HCT116 (cell line): Measurements from ENCODE around the gene CCDC28B. TPM values are rescaled to one million over a fixed set of nuclear protein-coding genes. Genes with fewer than 3 reads are reported as not detected.

ENCODE experiments used
- ATAC-seq: fragments of 200-7000 bp; cut with Tn5 transposase; 2 replicates; pipeline ENCODE4 v1.9.1; 2020; ENCODE audit warnings: mild to moderate bottlenecking, moderate library complexity
- BruUV-seq: library from RNA; stranded (reverse); fragments of 400-500 nt; replicated peaks from 2 replicates; lab custom pipeline; 2021; lab: Mats Ljungman, UMichigan
- CTCF ChIA-PET: fragments of 300-600 bp; sonication (Branson Sonifier 250); formaldehyde crosslinking; loops from one replicate; lab custom pipeline; 2021; ENCODE audit warnings: antibody characterized with exemption; lab: Charles Lee
- POLR2A ChIA-PET: fragments of 300-600, 350-600 bp; sonication (Branson Sonifier 250); formaldehyde crosslinking; loops from one replicate; lab custom pipeline; 2021; ENCODE audit warnings: antibody characterized with exemption; lab: Charles Lee
- RAD21 ChIA-PET, 2 experiments: fragments of 300-600 bp; sonication (Branson Sonifier 250); formaldehyde crosslinking; loops; one replicate each; lab custom pipeline; 2023; ENCODE audit warnings: low total read pairs in 2 of 2; ENCODE audit not compliant: uncharacterized antibody in 2 of 2, unreplicated experiment in 2 of 2, low non-redundant PET in 1 of 2; lab: Charles Lee
- DNase-seq: peaks from one replicate; pipeline ENCODE4 v3.0.0-alpha.2; 2010; ENCODE audit warnings: low read depth, low spot score
- H2AFZ ChIP-seq: fragments of 200-600 bp; shearing (Covaris generic), sonication (generic); 2 replicates; pipeline ENCODE4 v1.6.1; 2017; ENCODE audit warnings: low read depth, mixed run types, mixed read lengths, antibody characterized with exemption, low read length; ENCODE audit not compliant: poor library complexity, severe bottlenecking
- H3K27ac ChIP-seq: 2 replicates; pipeline ENCODE4 v1.5.1; 2012; ENCODE audit warnings: low read depth, low read length
- H3K27me3 ChIP-seq: fragments of 200-600 bp; sonication (generic); 2 replicates; pipeline ENCODE4 v1.6.1; 2016; ENCODE audit warnings: mixed run types, low read length, mixed read lengths; ENCODE audit not compliant: insufficient read depth
- H3K36me3 ChIP-seq, 2 experiments: fragments of 200-500 bp in 1 of 2; fragments of 200-600 bp in 1 of 2; sonication (Bioruptor generic) in 1 of 2; sonication (generic) in 1 of 2; 2 replicates each; pipeline versions ENCODE4 v1.5.1 to v1.6.1; 2014 to 2016; ENCODE audit warnings: low read length in 2 of 2, inconsistent platforms in 1 of 2, mixed read lengths in 1 of 2, mixed run types in 1 of 2; ENCODE audit not compliant: insufficient read depth in 2 of 2, control insufficient read depth in 1 of 2
- H3K4me1 ChIP-seq, 2 experiments: fragments of 200-600 bp in 1 of 2; sonication (generic) in 1 of 2; 2 replicates each; pipeline versions ENCODE4 v1.5.1 to v1.6.1; 2012 to 2017; ENCODE audit warnings: low read length in 2 of 2, inconsistent platforms in 1 of 2, mild to moderate bottlenecking in 1 of 2, mixed read lengths in 1 of 2, mixed run types in 1 of 2, moderate library complexity in 1 of 2; ENCODE audit not compliant: insufficient read depth in 2 of 2, control insufficient read depth in 1 of 2
- H3K4me2 ChIP-seq: fragments of 200-600 bp; sonication (generic); 2 replicates; pipeline ENCODE4 v1.6.1; 2017; ENCODE audit warnings: mixed run types, low read length, mixed read lengths
- H3K4me3 ChIP-seq, 2 experiments: fragments of 200-600 bp in 1 of 2; sonication (generic) in 1 of 2; replicated peaks in 1 of 2; 2 replicates each; pipeline ENCODE4 v1.5.1; 2011 to 2016; ENCODE audit warnings: low read length in 2 of 2, control low read depth in 1 of 2, low read depth in 1 of 2, mild to moderate bottlenecking in 1 of 2, mixed read lengths in 1 of 2, mixed run types in 1 of 2
- H3K79me2 ChIP-seq: fragments of 200-600 bp; sonication (generic); 2 replicates; pipeline ENCODE4 v1.6.1; 2017; ENCODE audit warnings: mild to moderate bottlenecking, mixed run types, low read length, moderate library complexity, mixed read lengths; ENCODE audit not compliant: insufficient read depth
- H3K9ac ChIP-seq: fragments of 200-600 bp; sonication (generic); 2 replicates; pipeline ENCODE4 v1.6.1; 2016; ENCODE audit warnings: low read length, mixed read lengths
- H3K9me2 ChIP-seq: fragments of 200-600 bp; sonication (generic), shearing (Covaris generic); 2 replicates; pipeline ENCODE4 v1.6.1; 2017; ENCODE audit warnings: mixed run types, mild to moderate bottlenecking, moderate library complexity; ENCODE audit not compliant: insufficient read depth
- H3K9me3 ChIP-seq, 2 experiments: fragments of 200-500 bp in 1 of 2; fragments of 200-600 bp in 1 of 2; sonication (Bioruptor generic) in 1 of 2; sonication (generic) in 1 of 2; 2 replicates each; pipeline ENCODE4 v1.6.1; 2014 to 2017; ENCODE audit warnings: low read length in 2 of 2, mixed read lengths in 2 of 2, inconsistent platforms in 1 of 2, low read depth in 1 of 2, mild to moderate bottlenecking in 1 of 2, mixed run types in 1 of 2, moderate library complexity in 1 of 2; ENCODE audit not compliant: control insufficient read depth in 1 of 2, insufficient read depth in 1 of 2
- H4K20me1 ChIP-seq: fragments of 200-600 bp; sonication (generic), shearing (Covaris generic); 2 replicates; pipeline ENCODE4 v1.6.1; 2017; ENCODE audit warnings: mixed run types, mild to moderate bottlenecking, moderate library complexity; ENCODE audit not compliant: insufficient read depth
- CBX3 ChIP-seq: IDR thresholded peaks from 2 replicates; pipeline ENCODE4 v1.6.1; 2012; ENCODE audit warnings: low read depth
- CTCF ChIP-seq, 3 experiments: fragments of 200-600 bp in 1 of 3; sonication (generic) in 1 of 3; IDR thresholded peaks in 2 of 3; conservative IDR thresholded peaks in 1 of 3; 2 replicates each; pipeline ENCODE4 v1.5.1; 2012 to 2017; ENCODE audit warnings: low read depth in 2 of 3, low read length in 2 of 3, antibody characterized with exemption in 1 of 3, borderline replicate concordance in 1 of 3, control low read depth in 1 of 3, mild to moderate bottlenecking in 1 of 3, mixed read lengths in 1 of 3, mixed run types in 1 of 3, moderate library complexity in 1 of 3; ENCODE audit not compliant: insufficient read depth in 1 of 3
- EZH2phosphoT487 ChIP-seq: fragments of 200-600 bp; IDR thresholded peaks from 2 replicates; pipeline ENCODE4 v1.6.1; 2018; ENCODE audit warnings: antibody characterized with exemption, borderline replicate concordance
- FOSL1 ChIP-seq: IDR thresholded peaks from 2 replicates; pipeline ENCODE4 v1.6.1; 2012; ENCODE audit warnings: low read depth
- JUND ChIP-seq: IDR thresholded peaks from 2 replicates; pipeline ENCODE4 v1.6.1; 2012
- MAX ChIP-seq: IDR thresholded peaks from 2 replicates; pipeline ENCODE4 v1.6.1; 2012
- REST ChIP-seq: IDR thresholded peaks from 2 replicates; pipeline ENCODE4 v1.6.1; 2012; ENCODE audit warnings: low read depth
- SIN3A ChIP-seq: IDR thresholded peaks from 2 replicates; pipeline ENCODE4 v1.6.1; 2012; ENCODE audit warnings: low read depth
- SP1 ChIP-seq: IDR thresholded peaks from 2 replicates; pipeline ENCODE4 v1.6.1; 2012; ENCODE audit warnings: low read depth
- TCF7L2 ChIP-seq: IDR thresholded peaks from 2 replicates; pipeline ENCODE4 v1.7.0; 2011; ENCODE audit warnings: borderline replicate concordance, inconsistent platforms; ENCODE audit not compliant: insufficient read depth, insufficient read length; ENCODE audit errors: extremely low read depth
- ZFX ChIP-seq: fragments of 450-650 bp; IDR thresholded peaks from 2 replicates; pipeline ENCODE4 v1.6.1; 2017
- intact Hi-C: fragments of 100-400 bp; cut with micrococcal nuclease; formaldehyde crosslinking; loops from 2 replicates; pipeline ENCODE4 v1.10.0; 2022
- total RNA-seq: library from RNA; stranded (reverse); gene quantifications from one replicate; pipeline ENCODE4 v1.2.1, GENCODE V29; 2021; ENCODE audit not compliant: unreplicated experiment

The CCDC28B gene
- total RNA-seq, 1 experiment from 2014 or later, result 5.9 TPM

DNA sequence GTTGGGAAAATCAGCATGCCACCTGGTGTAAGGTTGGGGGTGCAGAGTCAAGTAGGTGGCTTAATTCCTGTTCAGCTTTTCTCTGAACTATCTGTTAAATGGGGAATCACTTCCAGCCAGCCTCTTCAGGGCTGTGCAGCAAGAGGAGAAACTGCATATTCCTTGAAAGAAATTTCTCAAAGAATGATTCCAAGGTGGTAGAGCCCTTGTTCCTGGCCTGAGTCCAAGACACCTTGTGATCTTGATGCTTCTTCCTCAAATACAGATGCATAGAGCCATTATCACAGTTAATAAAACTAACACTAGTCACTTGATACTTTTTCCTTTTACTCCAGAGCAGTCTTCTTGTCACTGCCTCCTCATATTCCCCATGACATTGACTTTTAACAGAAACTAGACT lies 15.7 kb upstream of the CCDC28B start:
- H3K27me3 ChIP-seq, result no peaks in the 10 kb centered on the region
- intact Hi-C loops, result no loop called here
- TF ChIP-seq MAX (no peak), FOSL1 (no peak), REST (no peak), SP1 (no peak), SIN3A (no peak), CTCF (IDR thresholded peaks at IDR 0.05 in 2 of 3, conservative IDR thresholded peaks at IDR 0.05 in 1 of 3; ENCODE audit: borderline replicate concordance in 1 of 3, insufficient read depth in 1 of 3, low read depth in 2 of 3, low read length in 2 of 3) (no peak), CBX3 (no peak), JUND (no peak), ZFX (no peak), EZH2phosphoT487 (no peak), TCF7L2 (no peak)
- no peak overlapping the region for H3K4me3 ChIP-seq
- no peak overlapping the region for H2AFZ ChIP-seq
- no peak for DNase-seq
- peaks cover 55 to 73% of the 10 kb centered on the region in 2 experiments for H3K36me3 ChIP-seq
- RAD21 ChIA-PET, result no interaction called here
- H4K20me1 ChIP-seq, result peaks cover 15% of the 10 kb centered on the region; the same call in 1 of the 2 replicates
- H3K9me2 ChIP-seq, result no peaks in the 10 kb centered on the region
- H3K27ac ChIP-seq, result no peak overlapping the region
- POLR2A ChIA-PET, result interaction anchor here (0.6 kb wide), 1 partner anchor 192 kb away, joined by 3 read pairs; no protein-coding TSS in a partner anchor
- no TSS peak for BruUV-seq
- no peak overlapping the region for H3K4me2 ChIP-seq
- H3K9ac ChIP-seq, result no peak overlapping the region
- H3K9me3 ChIP-seq, result no peaks in the 10 kb centered on the region
- no peak for ATAC-seq
- peaks cover 86% of the 10 kb centered on the region for H3K79me2 ChIP-seq
- H3K4me1 ChIP-seq, result peaks cover 9 to 21% of the 10 kb centered on the region in 2 experiments
- CTCF ChIA-PET, result no interaction called here
